ENCODE data around the gene PSMA4.

- TF ChIP-seq CTCF (IDR thresholded peaks at IDR 0.05; ENCODE audit: poor library complexity) (peak; percentile 2), EZH2 (IDR thresholded peaks at IDR 0.05; ENCODE audit: borderline replicate concordance) (no peak)
Measured at GRCh38 chr15:78565951-78566774, 25.9 kb downstream of the PSMA4 start.
